MCF 10A (cell line): Measurements from ENCODE around the gene PDE4D. TPM values are rescaled to one million over a fixed set of nuclear protein-coding genes. Genes with fewer than 3 reads are reported as not detected.
A peak's percentile ranks its signal among the peaks of the same experiment; 100 is the strongest.

Experiments
- BruUV-seq: library from RNA; stranded (reverse); fragments of 400-500 nt; replicated peaks from 2 replicates; lab custom pipeline; 2021; lab: Mats Ljungman, UMichigan
- CTCF ChIA-PET: fragments of 300-600 bp; sonication (Branson Sonifier 250); formaldehyde crosslinking; extraction: SDS; loops from one replicate; lab custom pipeline; 2021; ENCODE audit warnings: antibody characterized with exemption, inconsistent platforms; lab: Yijun Ruan, JAX
- POLR2A ChIA-PET: fragments of 300-600, 350-650 bp; sonication (Branson Sonifier 250); formaldehyde crosslinking; extraction: SDS; loops from one replicate; lab custom pipeline; 2020; ENCODE audit warnings: antibody characterized with exemption, inconsistent platforms; lab: Yijun Ruan, JAX
- DNase-seq: peaks from one replicate; pipeline ENCODE4 v3.0.0-alpha.2; 2018; ENCODE audit not compliant: unreplicated experiment
- H3K27ac Mint-ChIP-seq: one replicate; pipeline ENCODE4 v1.8.0; 2022; ENCODE audit warnings: mild to moderate bottlenecking, low read depth, mixed read lengths; ENCODE audit not compliant: unreplicated experiment
- H3K27me3 Mint-ChIP-seq: one replicate; pipeline ENCODE4 v1.8.0; 2022; ENCODE audit warnings: mixed read lengths; ENCODE audit not compliant: insufficient read depth, unreplicated experiment
- H3K36me3 Mint-ChIP-seq: one replicate; pipeline ENCODE4 v1.8.0; 2022; ENCODE audit warnings: mild to moderate bottlenecking, moderate library complexity, mixed read lengths; ENCODE audit not compliant: insufficient read depth, unreplicated experiment
- H3K4me1 Mint-ChIP-seq: one replicate; pipeline ENCODE4 v1.8.0; 2022; ENCODE audit warnings: mixed read lengths; ENCODE audit not compliant: insufficient read depth, unreplicated experiment
- H3K4me3 Mint-ChIP-seq: one replicate; pipeline ENCODE4 v1.8.0; 2022; ENCODE audit warnings: mild to moderate bottlenecking, moderate library complexity, mixed read lengths; ENCODE audit not compliant: unreplicated experiment
- H3K9me3 Mint-ChIP-seq: one replicate; pipeline ENCODE4 v1.8.0; 2022; ENCODE audit warnings: mixed read lengths; ENCODE audit not compliant: unreplicated experiment
- intact Hi-C: fragments of 100-400 bp; cut with micrococcal nuclease; formaldehyde crosslinking; loops from 2 replicates; pipeline ENCODE4 v1.14.1; 2022
- total RNA-seq: library from RNA; stranded (reverse); gene quantifications from 2 replicates; pipeline ENCODE4 v1.2.3, GENCODE V29; 2022
- TF ChIP-seq, protein P1 (sequence below): fragments of 200-600 bp; IDR thresholded peaks from one replicate; pipeline ENCODE4 v1.8.0; 2022; ENCODE audit warnings: antibody characterized with exemption, mild to moderate bottlenecking; ENCODE audit not compliant: unreplicated experiment

Gene PDE4D
- total RNA-seq, 1 experiment from 2014 or later, result 85.0 TPM

DNA sequence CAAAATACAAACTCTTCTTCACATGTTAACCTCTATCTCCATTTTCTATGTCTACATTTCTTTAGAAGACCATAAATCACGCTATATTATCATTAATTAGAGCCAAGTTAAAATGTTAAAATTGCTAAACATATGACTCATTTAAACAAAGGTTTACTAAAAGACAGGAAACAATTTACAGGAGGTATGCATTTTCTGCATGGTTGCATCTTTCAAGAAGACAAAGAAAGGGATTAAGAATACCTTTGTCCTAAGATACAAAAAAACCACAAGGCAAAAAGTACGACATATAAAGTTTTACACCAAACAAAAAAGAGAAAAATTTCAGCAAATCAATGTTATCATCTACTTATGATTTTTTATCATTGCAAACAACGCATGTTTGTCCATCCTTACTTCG, 324.4 kb downstream of the PDE4D start:
- BruUV-seq, result no TSS peak
- POLR2A ChIA-PET, result interaction anchor here (1.0 kb wide), 1 partner anchor 16 kb away, joined by 3 read pairs; no protein-coding TSS in a partner anchor
- H3K4me3 Mint-ChIP-seq, result no peak overlapping the region
- intact Hi-C loops, result no loop called here
- H3K9me3 Mint-ChIP-seq, result no peaks in the 10 kb centered on the region
- peaks cover 15% of the 10 kb centered on the region for H3K4me1 Mint-ChIP-seq
- CTCF ChIA-PET, result interaction anchor here (0.6 to 1.1 kb wide), 2 partner anchors 11 to 507 kb away, joined by 3 to 4 read pairs; no protein-coding TSS in a partner anchor
- DNase-seq, result no peak
- TF ChIP-seq, protein P1, sequence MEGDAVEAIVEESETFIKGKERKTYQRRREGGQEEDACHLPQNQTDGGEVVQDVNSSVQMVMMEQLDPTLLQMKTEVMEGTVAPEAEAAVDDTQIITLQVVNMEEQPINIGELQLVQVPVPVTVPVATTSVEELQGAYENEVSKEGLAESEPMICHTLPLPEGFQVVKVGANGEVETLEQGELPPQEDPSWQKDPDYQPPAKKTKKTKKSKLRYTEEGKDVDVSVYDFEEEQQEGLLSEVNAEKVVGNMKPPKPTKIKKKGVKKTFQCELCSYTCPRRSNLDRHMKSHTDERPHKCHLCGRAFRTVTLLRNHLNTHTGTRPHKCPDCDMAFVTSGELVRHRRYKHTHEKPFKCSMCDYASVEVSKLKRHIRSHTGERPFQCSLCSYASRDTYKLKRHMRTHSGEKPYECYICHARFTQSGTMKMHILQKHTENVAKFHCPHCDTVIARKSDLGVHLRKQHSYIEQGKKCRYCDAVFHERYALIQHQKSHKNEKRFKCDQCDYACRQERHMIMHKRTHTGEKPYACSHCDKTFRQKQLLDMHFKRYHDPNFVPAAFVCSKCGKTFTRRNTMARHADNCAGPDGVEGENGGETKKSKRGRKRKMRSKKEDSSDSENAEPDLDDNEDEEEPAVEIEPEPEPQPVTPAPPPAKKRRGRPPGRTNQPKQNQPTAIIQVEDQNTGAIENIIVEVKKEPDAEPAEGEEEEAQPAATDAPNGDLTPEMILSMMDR, result no peak
- no peaks in the 10 kb centered on the region for H3K27me3 Mint-ChIP-seq
- H3K36me3 Mint-ChIP-seq, result peaks cover 12% of the 10 kb centered on the region
- H3K27ac Mint-ChIP-seq, result no peak overlapping the region

GRCh38 chr5:59568161-59568560, 325.4 kb downstream of the PDE4D start:
- no peak for DNase-seq
- POLR2A ChIA-PET, result interaction anchor here (1.0 kb wide), 1 partner anchor 15 kb away, joined by 3 read pairs; no protein-coding TSS in a partner anchor
- intact Hi-C loops, result no loop called here
- H3K27ac Mint-ChIP-seq, result no peak overlapping the region
- H3K27me3 Mint-ChIP-seq, result no peaks in the 10 kb centered on the region
- CTCF ChIA-PET, result interaction anchor here (0.6 kb wide), 1 partner anchor 106 kb away, joined by 3 read pairs; no protein-coding TSS in a partner anchor
- BruUV-seq, result no TSS peak
- no peaks in the 10 kb centered on the region for H3K9me3 Mint-ChIP-seq
- H3K36me3 Mint-ChIP-seq, result peaks cover 14% of the 10 kb centered on the region
- no peak overlapping the region for H3K4me3 Mint-ChIP-seq
- TF ChIP-seq, protein P1, result no peak
- H3K4me1 Mint-ChIP-seq, result peaks cover 25% of the 10 kb centered on the region

DNA sequence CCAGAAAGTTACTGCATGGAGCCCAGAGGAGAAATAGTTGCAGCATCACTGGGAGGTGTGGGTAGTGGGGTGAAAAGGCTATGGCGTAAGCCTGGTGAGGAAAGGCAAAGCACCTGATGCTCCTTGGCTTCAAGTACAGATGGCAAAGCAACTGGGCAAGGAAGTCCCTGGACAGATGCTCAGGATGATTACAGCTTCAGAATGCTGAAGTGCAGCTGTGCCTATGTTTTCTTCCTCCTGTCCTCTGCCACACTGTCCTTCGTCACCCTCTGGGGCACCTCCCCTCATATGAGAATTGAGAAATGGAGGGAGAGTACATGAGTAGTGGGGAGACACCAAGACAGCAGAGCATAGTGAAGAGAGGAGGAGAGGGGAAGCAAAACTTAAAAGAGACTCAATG, 328.0 kb downstream of the PDE4D start:
- BruUV-seq, result no TSS peak
- DNase-seq, result no peak
- Mint-ChIP-seq H3K36me3 (peaks cover 6% of the 10 kb centered on the region), H3K9me3 (no peaks in the 10 kb centered on the region), H3K27ac (no peak overlapping the region), H3K27me3 (no peaks in the 10 kb centered on the region), H3K4me3 (no peak overlapping the region), H3K4me1 (peaks cover 32% of the 10 kb centered on the region)
- intact Hi-C loops, result no loop called here
- ChIA-PET CTCF (interaction anchor here (0.5 kb wide), 1 partner anchor 32 kb away, joined by 4 read pairs; no protein-coding TSS in a partner anchor), POLR2A (no interaction called here)
- TF ChIP-seq, protein P1, result no peak

- H3K27ac Mint-ChIP-seq, result no peak overlapping the region
- POLR2A ChIA-PET, result no interaction called here
- H3K9me3 Mint-ChIP-seq, result no peaks in the 10 kb centered on the region
- peaks cover 6% of the 10 kb centered on the region for H3K36me3 Mint-ChIP-seq
- intact Hi-C loops, result no loop called here
- peak; percentile 17 for DNase-seq
- CTCF ChIA-PET, result interaction anchor here (0.5 to 0.9 kb wide), 2 partner anchors 16 to 33 kb away, joined by 3 to 4 read pairs; no protein-coding TSS in a partner anchor
- no TSS peak for BruUV-seq
- H3K27me3 Mint-ChIP-seq, result no peaks in the 10 kb centered on the region
- no peak overlapping the region for H3K4me3 Mint-ChIP-seq
- peaks cover 32% of the 10 kb centered on the region for H3K4me1 Mint-ChIP-seq
- TF ChIP-seq, protein P1, result no peak
Measured at GRCh38 chr5:59564895-59565294, 328.6 kb downstream of the PDE4D start.
